CD4-positive, alpha-beta T cell treated with Interleukin-10 for 1 hour (primary cell): ENCODE measurements around the gene RAP1GDS1.
"Not testable (repeated sequence)": the region's sequence is repeated elsewhere in the genome, so short reads cannot be mapped to it uniquely, and the experiment has no call there.

Source experiments
- DNase-seq: peaks from one replicate; pipeline ENCODE4 v3.0.0-alpha.2; 2020

The RAP1GDS1 gene

GRCh38 chr4:98446499-98447375 is 185.6 kb downstream of the RAP1GDS1 start:
- DNase-seq = peak; percentile 65

GRCh38 chr4:98447648-98448047 is 186.5 kb downstream of the RAP1GDS1 start:
- peak; percentile 2 for DNase-seq

- peak; percentile 21 for DNase-seq
Observed at GRCh38 chr4:98448908-98449307, 187.7 kb downstream of the RAP1GDS1 start.

GRCh38 chr4:98452091-98452490 is 190.9 kb downstream of the RAP1GDS1 start:
- no peak for DNase-seq

GRCh38 chr4:98457422-98457821 is 196.2 kb downstream of the RAP1GDS1 start:
- DNase-seq = not testable (repeated sequence)

- not testable (repeated sequence) for DNase-seq
Observed at GRCh38 chr4:98461121-98461865, 200.1 kb downstream of the RAP1GDS1 start.

GRCh38 chr4:98462487-98462886 is 201.3 kb downstream of the RAP1GDS1 start:
- no peak for DNase-seq

- DNase-seq = no peak
Observed at GRCh38 chr4:98466868-98467599, 205.8 kb downstream of the RAP1GDS1 start.

- DNase-seq = peak; percentile 80
Observed at GRCh38 chr4:98467627-98468072, 206.5 kb downstream of the RAP1GDS1 start.

- DNase-seq = no peak
Observed at GRCh38 chr4:98468709-98469108, 207.5 kb downstream of the RAP1GDS1 start.

GRCh38 chr4:98469771-98470170 is 208.6 kb downstream of the RAP1GDS1 start:
- no peak for DNase-seq

- no peak for DNase-seq
Observed at GRCh38 chr4:98470366-98470765, 209.2 kb downstream of the RAP1GDS1 start.

GRCh38 chr4:98470831-98471230 is 209.6 kb downstream of the RAP1GDS1 start:
- peak; percentile 12 for DNase-seq

- DNase-seq = no peak
Observed at GRCh38 chr4:98473046-98473445, 211.9 kb downstream of the RAP1GDS1 start.

GRCh38 chr4:98474408-98474844 is 213.2 kb downstream of the RAP1GDS1 start:
- no peak for DNase-seq

- no peak for DNase-seq
Observed at GRCh38 chr4:98476891-98477290, 215.7 kb downstream of the RAP1GDS1 start.

GRCh38 chr4:98479590-98479989 is 218.4 kb downstream of the RAP1GDS1 start:
- not testable (repeated sequence) for DNase-seq

GRCh38 chr4:98480535-98480934 is 219.4 kb downstream of the RAP1GDS1 start:
- DNase-seq = no peak

GRCh38 chr4:98481167-98481566 is 220.0 kb downstream of the RAP1GDS1 start:
- DNase-seq = no peak

GRCh38 chr4:98482503-98482846 is 221.3 kb downstream of the RAP1GDS1 start:
- DNase-seq = no peak

GRCh38 chr4:98482847-98483806 is 221.9 kb downstream of the RAP1GDS1 start:
- DNase-seq = no peak

- no peak for DNase-seq
Observed at GRCh38 chr4:98484031-98484430, 222.8 kb downstream of the RAP1GDS1 start.
